ENCODE results near the gene ADRA1B.

ADRA1B gene

GRCh38 chr5:160020964-160021363, 104.7 kb downstream of the ADRA1B start:
- no peak for DNase-seq

- peak; percentile 62 for DNase-seq
Measured at GRCh38 chr5:160021831-160022446, 105.7 kb downstream of the ADRA1B start.

Measured in fibroblast of skin of back (primary cell).